HepG2 (cell line): ENCODE data around the gene GP2. TPM values are rescaled to one million over a fixed set of nuclear protein-coding genes. Genes with fewer than 3 reads are reported as not detected.

Experiments used
- ATAC-seq: fragments of 200-7000 bp; cut with Tn5 transposase; 3 replicates; pipeline ENCODE4 v1.9.1; 2020; ENCODE audit warnings: mild to moderate bottlenecking, moderate library complexity
- BruUV-seq: library from RNA; stranded (reverse); fragments of 400-500 nt; replicated peaks from 2 replicates; lab custom pipeline; 2021; lab: Mats Ljungman, UMichigan
- CTCF ChIA-PET: fragments of 300-600 bp; formaldehyde crosslinking; extraction: SDS; loops from one replicate; lab custom pipeline; 2021; ENCODE audit warnings: low total read pairs, inconsistent platforms, low intra/inter-chr PET ratio; lab: Yijun Ruan, JAX
- POLR2A ChIA-PET: fragments of 350-600 bp; sonication (Branson Sonifier 250); formaldehyde crosslinking; loops from one replicate; lab custom pipeline; 2020; ENCODE audit warnings: antibody characterized with exemption, inconsistent platforms; lab: Yijun Ruan, JAX
- DNase-seq: peaks from one replicate; pipeline ENCODE4 v3.0.0-alpha.2; 2015; ENCODE audit warnings: low spot score
- FAIRE-seq: peaks from 3 replicates; lab custom pipeline; 2011; peaks lifted over from hg19 to GRCh38; lab: Jason Lieb, UNC
- H2AFZ ChIP-seq: one replicate; pipeline ENCODE4 v1.6.1; 2011; ENCODE audit warnings: low read length, inconsistent platforms
- H3K27ac ChIP-seq: fragments of 300-600 bp; 3 replicates; pipeline ENCODE4 v1.8.0; 2011; ENCODE audit warnings: mixed run types, mild to moderate bottlenecking, mixed read lengths, low read length, inconsistent platforms; ENCODE audit not compliant: insufficient read depth; ENCODE audit errors: extremely low read length
- H3K27me3 ChIP-seq, 2 experiments: fragments of 200-600 bp in 1 of 2; 2 replicates in 1 of 2; 3 replicates in 1 of 2; pipeline versions ENCODE4 v1.6.0 to v1.8.0; 2011; ENCODE audit warnings: low read length in 2 of 2, mild to moderate bottlenecking in 2 of 2, moderate library complexity in 2 of 2, inconsistent platforms in 1 of 2; ENCODE audit not compliant: insufficient read depth in 2 of 2, control insufficient read depth in 1 of 2
- H3K36me3 ChIP-seq, 2 experiments: fragments of 200-600 bp in 1 of 2; replicated peaks in 1 of 2; 2 replicates in 1 of 2; 3 replicates in 1 of 2; pipeline versions ENCODE4 v1.5.1 to v1.8.0; 2011; ENCODE audit warnings: low read length in 2 of 2, inconsistent platforms in 1 of 2; ENCODE audit not compliant: insufficient read depth in 2 of 2, control insufficient read depth in 1 of 2
- H3K4me1 ChIP-seq: 2 replicates; pipeline ENCODE4 v1.5.1; 2012; ENCODE audit warnings: low read length, inconsistent platforms; ENCODE audit not compliant: insufficient read depth
- H3K4me2 ChIP-seq: 2 replicates; pipeline ENCODE4 v1.6.0; 2011; ENCODE audit warnings: low read depth, low read length, inconsistent platforms
- H3K4me3 ChIP-seq, 3 experiments: fragments of 200-600 bp in 1 of 3; sonication (generic), shearing (Covaris generic) in 1 of 3; replicated peaks in 1 of 3; 2 replicates each; pipeline ENCODE4 v1.5.1; 2011 to 2016; ENCODE audit warnings: low read length in 3 of 3, inconsistent platforms in 2 of 3, low read depth in 2 of 3, mild to moderate bottlenecking in 2 of 3, control low read depth in 1 of 3, mixed read lengths in 1 of 3; ENCODE audit not compliant: insufficient read depth in 1 of 3
- H3K79me2 ChIP-seq: one replicate; pipeline ENCODE4 v1.6.1; 2011; ENCODE audit warnings: low read length, inconsistent platforms; ENCODE audit not compliant: insufficient read depth
- H3K9ac ChIP-seq: 2 replicates; pipeline ENCODE4 v1.6.0; 2011; ENCODE audit warnings: mild to moderate bottlenecking, low read depth, low read length, inconsistent platforms; ENCODE audit not compliant: insufficient read depth
- H3K9me3 ChIP-seq: 2 replicates; pipeline ENCODE4 v1.5.1; 2012; ENCODE audit warnings: mild to moderate bottlenecking, low read length
- H4K20me1 ChIP-seq: 2 replicates; pipeline ENCODE4 v1.6.0; 2011; ENCODE audit warnings: inconsistent platforms, mild to moderate bottlenecking, low read length, moderate library complexity; ENCODE audit not compliant: insufficient read depth
- CCDC6 ChIP-seq: sonication (generic); formaldehyde crosslinking; IDR thresholded peaks from 2 replicates; pipeline ENCODE4 v1.8.1; 2022; ENCODE audit warnings: mild to moderate bottlenecking, missing genetic modification reagents, moderate library complexity
- CHCHD3 ChIP-seq: sonication (generic); formaldehyde crosslinking; IDR thresholded peaks from 2 replicates; pipeline ENCODE4 v1.8.0; 2022; ENCODE audit warnings: mild to moderate bottlenecking, missing genetic modification reagents, moderate library complexity
- PRMT3 ChIP-seq: sonication (generic); formaldehyde crosslinking; IDR thresholded peaks from 2 replicates; pipeline ENCODE4 v1.8.1; 2022; ENCODE audit warnings: low read depth, mild to moderate bottlenecking, moderate library complexity, missing genetic modification reagents, borderline replicate concordance
- RFX5 ChIP-seq: IDR thresholded peaks from 2 replicates; pipeline ENCODE4 v1.6.1; 2011; ENCODE audit warnings: low read depth, low read length, improper control_type of control experiment
- SETDB1 ChIP-seq: sonication (generic); formaldehyde crosslinking; IDR thresholded peaks from 2 replicates; pipeline ENCODE4 v1.5.1; 2020; ENCODE audit warnings: missing genetic modification reagents, mild to moderate bottlenecking, borderline replicate concordance
- ZNF263 ChIP-seq: sonication (generic); formaldehyde crosslinking; IDR thresholded peaks from 2 replicates; pipeline ENCODE4 v1.4.0; 2020; ENCODE audit warnings: missing genetic modification reagents
- ZNF282 ChIP-seq: fragments of 450-650 bp; IDR thresholded peaks from 2 replicates; pipeline ENCODE4 v1.6.1; 2018; ENCODE audit not compliant: partially characterized antibody
- ZNF335 ChIP-seq: sonication (generic); formaldehyde crosslinking; IDR thresholded peaks from 2 replicates; pipeline ENCODE4 v1.4.0; 2020; ENCODE audit warnings: missing genetic modification reagents
- ZNF558 ChIP-seq: sonication (generic); formaldehyde crosslinking; IDR thresholded peaks from 2 replicates; pipeline ENCODE4 v1.9.0; 2022; ENCODE audit warnings: mild to moderate bottlenecking, missing genetic modification reagents, borderline replicate concordance
- WGBS: methylation state at CpG from one replicate; pipeline ENCODE4 v1.1.6; 2017; ENCODE audit warnings: low lambda C conversion rate; 5-methylcytosine and 5-hydroxymethylcytosine counted together
- in situ Hi-C: cut with HindIII; loops from 2 replicates; pipeline ENCODE4 v1.10.0; 2017; ENCODE audit warnings: low pct_unique_long_range_greater_than_20kb; ENCODE audit not compliant: extremely low pct_ligation_motif_present
- intact Hi-C: fragments of 100-400 bp; cut with micrococcal nuclease; formaldehyde crosslinking; loops from one replicate; pipeline ENCODE4 v1.10.0; 2022; ENCODE audit not compliant: unreplicated experiment
- polyA plus RNA-seq, 8 experiments: library from polyadenylated mRNA; depleted of rRNA in 3 of 8; stranded (reverse) in 7 of 8; unstranded in 1 of 8; fragments of >200 nt; fragmentation: Illumina TruSeq in 4 of 8; extraction: Trizol in 4 of 8; gene quantifications; 2 replicates each; pipeline versions ENCODE4 v1.2.1 to v1.2.3, GENCODE V29; 2011 to 2016; ENCODE audit warnings: low read depth in 4 of 8, missing spikeins in 1 of 8, mixed read lengths in 1 of 8; ENCODE audit not compliant: insufficient read depth in 1 of 8
- total RNA-seq, 5 experiments: library from RNA; depleted of rRNA; stranded (reverse); fragments of >200 nt; fragmentation: Illumina TruSeq; extraction: Trizol; gene quantifications; 2 replicates each; pipeline ENCODE4 v1.2.3, GENCODE V29; 2016; ENCODE audit warnings: low read depth in 1 of 5
- TF ChIP-seq, protein P1 (sequence below), 2 experiments: fragments of 450-650 bp in 1 of 2; sonication (generic) in 1 of 2; formaldehyde crosslinking; IDR thresholded peaks; 2 replicates each; pipeline versions ENCODE4 v1.5.0 to v1.8.0; 2020 to 2022; ENCODE audit warnings: mild to moderate bottlenecking in 1 of 2, missing genetic modification reagents in 1 of 2
- TF ChIP-seq, protein P2 (sequence below): sonication (generic); formaldehyde crosslinking; IDR thresholded peaks from 2 replicates; pipeline ENCODE4 v1.5.1; 2020; ENCODE audit warnings: mild to moderate bottlenecking, missing genetic modification reagents, borderline replicate concordance

GP2 gene
- total and polyA plus RNA-seq, 2 of the 13 experiments (the other 11 are each of a cell fraction or from before 2014, with no cell fraction given), result 0.15 to 0.69 TPM

DNA sequence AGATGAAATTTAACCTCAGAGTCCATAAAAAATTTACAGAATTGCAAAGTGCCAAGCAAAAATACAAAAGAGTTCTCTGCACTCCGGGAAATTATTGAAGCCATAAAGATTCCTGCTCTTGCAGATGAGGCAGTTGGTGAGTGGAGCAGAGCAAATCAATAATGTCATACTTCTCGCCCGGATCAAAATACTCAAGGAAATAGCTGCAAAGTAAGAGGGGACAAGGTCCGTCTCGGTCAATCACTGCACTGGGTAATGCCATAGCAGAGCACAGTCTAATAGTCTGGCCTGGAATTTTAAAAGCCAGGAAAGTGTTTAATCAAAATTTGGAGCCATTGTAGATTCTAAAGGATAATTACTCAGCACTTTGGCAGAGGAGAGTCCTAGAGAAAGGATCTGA is 58.9 kb downstream of the GP2 start:
- TF ChIP-seq, protein P1, sequence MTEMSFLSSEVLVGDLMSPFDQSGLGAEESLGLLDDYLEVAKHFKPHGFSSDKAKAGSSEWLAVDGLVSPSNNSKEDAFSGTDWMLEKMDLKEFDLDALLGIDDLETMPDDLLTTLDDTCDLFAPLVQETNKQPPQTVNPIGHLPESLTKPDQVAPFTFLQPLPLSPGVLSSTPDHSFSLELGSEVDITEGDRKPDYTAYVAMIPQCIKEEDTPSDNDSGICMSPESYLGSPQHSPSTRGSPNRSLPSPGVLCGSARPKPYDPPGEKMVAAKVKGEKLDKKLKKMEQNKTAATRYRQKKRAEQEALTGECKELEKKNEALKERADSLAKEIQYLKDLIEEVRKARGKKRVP (CRISPR knock-in tag; IDR thresholded peaks at IDR 0.05), result no peak
- no peak for TF ChIP-seq ZNF335
- no peak for TF ChIP-seq SETDB1 (CRISPR knock-in tag)
- TF ChIP-seq ZNF263 (CRISPR knock-in tag), result no peak
- no peak for TF ChIP-seq ZNF558 (CRISPR knock-in tag)
- no peak for TF ChIP-seq RFX5
- no peak for TF ChIP-seq PRMT3
- TF ChIP-seq, protein P2, sequence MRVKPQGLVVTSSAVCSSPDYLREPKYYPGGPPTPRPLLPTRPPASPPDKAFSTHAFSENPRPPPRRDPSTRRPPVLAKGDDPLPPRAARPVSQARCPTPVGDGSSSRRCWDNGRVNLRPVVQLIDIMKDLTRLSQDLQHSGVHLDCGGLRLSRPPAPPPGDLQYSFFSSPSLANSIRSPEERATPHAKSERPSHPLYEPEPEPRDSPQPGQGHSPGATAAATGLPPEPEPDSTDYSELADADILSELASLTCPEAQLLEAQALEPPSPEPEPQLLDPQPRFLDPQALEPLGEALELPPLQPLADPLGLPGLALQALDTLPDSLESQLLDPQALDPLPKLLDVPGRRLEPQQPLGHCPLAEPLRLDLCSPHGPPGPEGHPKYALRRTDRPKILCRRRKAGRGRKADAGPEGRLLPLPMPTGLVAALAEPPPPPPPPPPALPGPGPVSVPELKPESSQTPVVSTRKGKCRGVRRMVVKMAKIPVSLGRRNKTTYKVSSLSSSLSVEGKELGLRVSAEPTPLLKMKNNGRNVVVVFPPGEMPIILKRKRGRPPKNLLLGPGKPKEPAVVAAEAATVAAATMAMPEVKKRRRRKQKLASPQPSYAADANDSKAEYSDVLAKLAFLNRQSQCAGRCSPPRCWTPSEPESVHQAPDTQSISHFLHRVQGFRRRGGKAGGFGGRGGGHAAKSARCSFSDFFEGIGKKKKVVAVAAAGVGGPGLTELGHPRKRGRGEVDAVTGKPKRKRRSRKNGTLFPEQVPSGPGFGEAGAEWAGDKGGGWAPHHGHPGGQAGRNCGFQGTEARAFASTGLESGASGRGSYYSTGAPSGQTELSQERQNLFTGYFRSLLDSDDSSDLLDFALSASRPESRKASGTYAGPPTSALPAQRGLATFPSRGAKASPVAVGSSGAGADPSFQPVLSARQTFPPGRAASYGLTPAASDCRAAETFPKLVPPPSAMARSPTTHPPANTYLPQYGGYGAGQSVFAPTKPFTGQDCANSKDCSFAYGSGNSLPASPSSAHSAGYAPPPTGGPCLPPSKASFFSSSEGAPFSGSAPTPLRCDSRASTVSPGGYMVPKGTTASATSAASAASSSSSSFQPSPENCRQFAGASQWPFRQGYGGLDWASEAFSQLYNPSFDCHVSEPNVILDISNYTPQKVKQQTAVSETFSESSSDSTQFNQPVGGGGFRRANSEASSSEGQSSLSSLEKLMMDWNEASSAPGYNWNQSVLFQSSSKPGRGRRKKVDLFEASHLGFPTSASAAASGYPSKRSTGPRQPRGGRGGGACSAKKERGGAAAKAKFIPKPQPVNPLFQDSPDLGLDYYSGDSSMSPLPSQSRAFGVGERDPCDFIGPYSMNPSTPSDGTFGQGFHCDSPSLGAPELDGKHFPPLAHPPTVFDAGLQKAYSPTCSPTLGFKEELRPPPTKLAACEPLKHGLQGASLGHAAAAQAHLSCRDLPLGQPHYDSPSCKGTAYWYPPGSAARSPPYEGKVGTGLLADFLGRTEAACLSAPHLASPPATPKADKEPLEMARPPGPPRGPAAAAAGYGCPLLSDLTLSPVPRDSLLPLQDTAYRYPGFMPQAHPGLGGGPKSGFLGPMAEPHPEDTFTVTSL (CRISPR knock-in tag), result no peak
- TF ChIP-seq CHCHD3, result no peak
- TF ChIP-seq ZNF282, result no peak
- no peak for TF ChIP-seq CCDC6
- no peak for DNase-seq
- H2AFZ ChIP-seq, result no peak overlapping the region
- peaks cover 2 to 18% of the 10 kb centered on the region in 2 experiments; a peak in 4 of 5 replicates for H3K27me3 ChIP-seq
- no peak overlapping the region for H3K27ac ChIP-seq
- no peaks in the 10 kb centered on the region for H4K20me1 ChIP-seq
- BruUV-seq, result no TSS peak
- in situ Hi-C loops (no loop called here), intact Hi-C loops (no loop called here)
- no peaks in the 10 kb centered on the region for H3K36me3 ChIP-seq
- POLR2A ChIA-PET, result no interaction called here
- 6% methylated on average over 5 of the region's 5 CpGs for WGBS
- H3K79me2 ChIP-seq, result no peaks in the 10 kb centered on the region
- no peaks in the 10 kb centered on the region for H3K9me3 ChIP-seq
- CTCF ChIA-PET, result no interaction called here
- H3K4me1 ChIP-seq, result no peaks in the 10 kb centered on the region
- FAIRE-seq, result no peak
- no peak for ATAC-seq
- no peak overlapping the region for H3K9ac ChIP-seq
- H3K4me3 ChIP-seq, result no peak overlapping the region
- H3K4me2 ChIP-seq, result no peak overlapping the region
